Transverse colon (tissue), 4 donors: ENCODE measurements around the gene ST6GAL2. TPM values are rescaled to one million over a fixed set of nuclear protein-coding genes. Genes with fewer than 3 reads are reported as not detected.
A peak's percentile ranks its signal among the peaks of the same experiment; 100 is the strongest.

Experiments used
- DNase-seq: peaks from one replicate; pipeline ENCODE4 v3.0.0-alpha.2; 2019
- H3K27ac ChIP-seq, 4 donors: fragments of 200-600 bp; sonication (generic); 2 replicates each; pipeline ENCODE4 v1.5.1; 2016 to 2018; ENCODE audit warnings: inconsistent platforms in 4 of 4
- H3K27me3 ChIP-seq: fragments of 200-600 bp; sonication (generic); 2 replicates; pipeline ENCODE4 v1.5.1; 2017; ENCODE audit warnings: inconsistent platforms
- H3K36me3 ChIP-seq, 4 donors: fragments of 200-600 bp; sonication (generic); 2 replicates each; pipeline ENCODE4 v1.5.1; 2017 to 2019; ENCODE audit warnings: inconsistent platforms in 4 of 4
- H3K4me1 ChIP-seq, 4 donors: fragments of 200-600 bp; sonication (generic); 2 replicates each; pipeline ENCODE4 v1.5.1; 2017 to 2020; ENCODE audit warnings: inconsistent platforms in 4 of 4
- H3K4me3 ChIP-seq, 4 donors: fragments of 200-600 bp; sonication (generic); 1 replicate in 1 of 4; 2 replicates in 3 of 4; pipeline versions ENCODE4 v1.5.1 to v1.6.1; 2017 to 2019; ENCODE audit warnings: inconsistent platforms in 4 of 4
- H3K9me3 ChIP-seq, 2 donors: fragments of 200-600 bp; sonication (generic); 2 replicates each; pipeline ENCODE4 v1.5.1; 2017 to 2019; ENCODE audit warnings: inconsistent platforms in 2 of 2
- EP300 ChIP-seq: sonication (generic); formaldehyde crosslinking; IDR thresholded peaks from one replicate; pipeline ENCODE4 v1.6.1; 2017; ENCODE audit warnings: antibody characterized with exemption, low read depth
- POLR2A ChIP-seq: fragments of 450-650 bp; IDR thresholded peaks from one replicate; pipeline ENCODE4 v1.6.1; 2016; ENCODE audit warnings: antibody characterized with exemption, mild to moderate bottlenecking, moderate library complexity
- POLR2AphosphoS5 ChIP-seq, 3 donors: sonication (generic); formaldehyde crosslinking; IDR thresholded peaks; one replicate each; pipeline ENCODE4 v1.6.1; 2016; ENCODE audit warnings: antibody characterized with exemption in 3 of 3
- WGBS, 2 donors: methylation state at CpG; one replicate each; pipeline ENCODE4 v1.1.5; 2018; ENCODE audit warnings: low coverage in 1 of 2; 5-methylcytosine and 5-hydroxymethylcytosine counted together
- in situ Hi-C, 4 donors: fragments of 200-750 bp; cut with MboI; loops; one replicate each; pipeline versions ENCODE4 v1.15.0 to v1.15.1; 2017; ENCODE audit warnings: low sequenced_read_pairs in 3 of 4, low pct_ligation_motif_present in 1 of 4, low pct_unique_long_range_greater_than_20kb in 1 of 4
- intact Hi-C: fragments of 100-400 bp; cut with DNase I; formaldehyde crosslinking; loops from one replicate; pipeline ENCODE4 v1.15.1; 2023; ENCODE audit warnings: low total_unique reads
- total RNA-seq, 4 donors: library from RNA; depleted of rRNA; stranded (reverse); fragments of >200 nt; gene quantifications; one replicate each; pipeline ENCODE4 v1.1.0, GENCODE V29; 2016
- TF ChIP-seq, protein P1 (sequence below), 5 experiments: fragments of 200-600 bp in 3 of 5; fragments of 450-650 bp in 2 of 5; sonication (generic) in 3 of 5; IDR thresholded peaks; 1 replicate in 2 of 5; 2 replicates in 3 of 5; pipeline ENCODE4 v1.5.1; 2016 to 2017; ENCODE audit warnings: antibody characterized with exemption in 5 of 5, inconsistent platforms in 3 of 5, mild to moderate bottlenecking in 2 of 5, moderate library complexity in 1 of 5

Gene ST6GAL2
- total RNA-seq, 4 donors from 2014 or later = 0.16 to 2.0 (median 0.51) TPM

DNA sequence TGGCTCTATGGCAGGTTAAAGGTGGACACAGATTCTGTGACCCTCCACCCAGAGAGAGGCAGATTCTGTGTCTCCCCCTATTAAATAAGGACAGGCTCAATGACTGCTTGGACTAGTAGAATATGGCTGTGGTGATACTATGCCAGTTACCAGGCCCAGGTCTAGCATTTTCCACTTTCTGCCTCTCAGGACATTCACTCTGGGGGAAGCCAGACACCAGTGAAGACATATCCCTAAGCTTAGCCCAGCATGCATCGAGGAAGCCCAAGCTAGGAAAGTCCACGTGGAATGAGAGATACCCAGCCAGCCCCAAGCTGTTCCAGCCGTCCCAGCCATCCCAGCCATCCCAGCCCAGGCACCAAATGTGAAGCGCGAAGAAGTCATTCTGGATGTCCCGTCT, 40.3 kb downstream of the ST6GAL2 start:
- in situ Hi-C loops = no loop called here
- H3K4me3 ChIP-seq = no peak overlapping the region
- H3K9me3 ChIP-seq = no peaks in the 10 kb centered on the region
- no peak for TF ChIP-seq EP300
- no peaks in the 10 kb centered on the region for H3K36me3 ChIP-seq
- WGBS, 2 donors = 90% methylated on average over 6 of the region's 6 CpGs; no CpG with 5 or more reads in 1 of the 2 donors
- no peak for DNase-seq
- no peak overlapping the region for H3K27ac ChIP-seq
- peaks cover 0 to 2% (median under 1%) of the 10 kb centered on the region in 4 donors for H3K4me1 ChIP-seq
- intact Hi-C loops = no loop called here
- no peaks in the 10 kb centered on the region for H3K27me3 ChIP-seq

DNA sequence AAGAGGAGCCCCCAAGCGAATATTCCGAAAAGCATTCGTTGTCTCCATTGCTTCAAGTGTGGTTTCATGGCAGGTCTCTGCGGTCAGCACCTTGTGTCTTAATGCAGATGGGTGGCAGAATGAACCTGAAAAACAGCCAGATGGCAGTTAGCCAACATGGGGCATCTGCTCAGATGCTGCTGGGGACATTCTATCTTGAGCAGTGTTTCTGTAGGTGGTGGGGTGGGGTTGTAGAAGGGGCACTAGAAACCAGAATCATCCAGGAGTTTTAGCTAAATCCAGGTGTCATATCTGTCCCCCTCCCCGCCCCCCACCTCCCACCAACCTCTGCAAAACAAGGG, 42.1 kb downstream of the ST6GAL2 start:
- no peak for DNase-seq

DNA sequence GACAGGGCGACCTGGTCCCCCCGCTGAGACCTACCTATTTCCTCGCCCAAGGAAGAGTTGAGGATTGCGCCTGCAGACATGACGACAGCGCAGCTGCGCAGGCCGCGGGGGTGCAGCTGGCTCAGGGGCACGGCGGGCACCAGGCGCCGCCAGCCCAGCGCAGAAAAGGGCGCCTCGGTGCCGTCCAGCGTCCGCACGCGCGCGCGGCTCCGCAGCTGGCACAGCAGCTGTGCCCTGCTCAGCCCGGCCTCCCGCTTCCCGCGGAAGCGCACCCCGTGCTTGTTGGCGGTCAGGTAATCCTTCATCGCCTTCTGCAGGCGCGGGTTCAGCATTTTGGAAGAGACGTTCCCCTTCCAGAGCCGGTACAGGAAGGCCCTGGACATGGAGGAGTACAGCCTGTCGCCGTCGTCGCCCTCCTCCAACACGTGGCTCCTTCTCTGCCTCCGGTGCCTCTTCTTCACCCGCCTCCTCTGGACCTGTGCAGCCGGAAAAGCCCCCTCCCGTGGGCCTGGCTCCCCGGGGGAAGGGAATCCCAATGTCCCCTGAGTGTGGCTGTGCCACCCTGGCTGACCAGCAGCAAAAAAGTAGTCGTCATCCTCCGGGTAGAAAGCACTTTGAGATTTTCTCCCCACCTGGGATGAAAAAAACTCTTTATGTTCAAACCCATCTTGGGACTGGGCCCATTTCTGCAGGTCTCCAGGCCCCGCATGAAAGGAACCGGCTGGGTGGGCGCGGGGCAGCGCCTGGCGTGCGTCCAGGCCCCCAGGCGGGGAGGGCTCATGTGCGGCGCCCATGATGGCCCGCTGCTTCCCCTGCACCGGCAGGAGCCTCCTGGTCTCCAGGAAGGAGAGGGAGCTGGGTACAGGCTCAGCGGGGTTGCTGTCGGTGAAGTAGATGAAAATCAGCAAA, 42.7 kb downstream of the ST6GAL2 start:
- H3K4me3 ChIP-seq = no peak overlapping the region
- no peaks in the 10 kb centered on the region for H3K27me3 ChIP-seq
- TF ChIP-seq, protein P1, sequence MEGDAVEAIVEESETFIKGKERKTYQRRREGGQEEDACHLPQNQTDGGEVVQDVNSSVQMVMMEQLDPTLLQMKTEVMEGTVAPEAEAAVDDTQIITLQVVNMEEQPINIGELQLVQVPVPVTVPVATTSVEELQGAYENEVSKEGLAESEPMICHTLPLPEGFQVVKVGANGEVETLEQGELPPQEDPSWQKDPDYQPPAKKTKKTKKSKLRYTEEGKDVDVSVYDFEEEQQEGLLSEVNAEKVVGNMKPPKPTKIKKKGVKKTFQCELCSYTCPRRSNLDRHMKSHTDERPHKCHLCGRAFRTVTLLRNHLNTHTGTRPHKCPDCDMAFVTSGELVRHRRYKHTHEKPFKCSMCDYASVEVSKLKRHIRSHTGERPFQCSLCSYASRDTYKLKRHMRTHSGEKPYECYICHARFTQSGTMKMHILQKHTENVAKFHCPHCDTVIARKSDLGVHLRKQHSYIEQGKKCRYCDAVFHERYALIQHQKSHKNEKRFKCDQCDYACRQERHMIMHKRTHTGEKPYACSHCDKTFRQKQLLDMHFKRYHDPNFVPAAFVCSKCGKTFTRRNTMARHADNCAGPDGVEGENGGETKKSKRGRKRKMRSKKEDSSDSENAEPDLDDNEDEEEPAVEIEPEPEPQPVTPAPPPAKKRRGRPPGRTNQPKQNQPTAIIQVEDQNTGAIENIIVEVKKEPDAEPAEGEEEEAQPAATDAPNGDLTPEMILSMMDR (IDR thresholded peaks at IDR 0.05) = no peak
- TF ChIP-seq POLR2A (no peak), POLR2AphosphoS5 (IDR thresholded peaks at IDR 0.05) (no peak), EP300 (no peak)
- in situ Hi-C loops = no loop called here
- no peaks in the 10 kb centered on the region for H3K36me3 ChIP-seq
- intact Hi-C loops = no loop called here
- no peak for DNase-seq
- WGBS, 2 donors = 91% methylated on average over 62 of the region's 63 CpGs; no CpG with 5 or more reads in 1 of the 2 donors
- H3K9me3 ChIP-seq = no peaks in the 10 kb centered on the region
- H3K4me1 ChIP-seq = peaks cover 0 to 5% (median 0%) of the 10 kb centered on the region in 4 donors
- no peak overlapping the region for H3K27ac ChIP-seq

More for the DNA sequence above, 42.1 kb downstream of the ST6GAL2 start:
- intact Hi-C loops = no loop called here
- H3K27me3 ChIP-seq = no peaks in the 10 kb centered on the region
- H3K27ac ChIP-seq = no peak overlapping the region
- 75% methylated on average over 5 of the region's 5 CpGs; no CpG with 5 or more reads in 1 of the 2 donors for WGBS, 2 donors
- in situ Hi-C loops = no loop called here
- H3K4me3 ChIP-seq = no peak overlapping the region
- H3K36me3 ChIP-seq = no peaks in the 10 kb centered on the region
- H3K4me1 ChIP-seq = peaks cover 0 to 5% (median 0%) of the 10 kb centered on the region in 4 donors
- TF ChIP-seq POLR2A (no peak), POLR2AphosphoS5 (IDR thresholded peaks at IDR 0.05) (no peak), EP300 (no peak)
- H3K9me3 ChIP-seq = no peaks in the 10 kb centered on the region

DNA sequence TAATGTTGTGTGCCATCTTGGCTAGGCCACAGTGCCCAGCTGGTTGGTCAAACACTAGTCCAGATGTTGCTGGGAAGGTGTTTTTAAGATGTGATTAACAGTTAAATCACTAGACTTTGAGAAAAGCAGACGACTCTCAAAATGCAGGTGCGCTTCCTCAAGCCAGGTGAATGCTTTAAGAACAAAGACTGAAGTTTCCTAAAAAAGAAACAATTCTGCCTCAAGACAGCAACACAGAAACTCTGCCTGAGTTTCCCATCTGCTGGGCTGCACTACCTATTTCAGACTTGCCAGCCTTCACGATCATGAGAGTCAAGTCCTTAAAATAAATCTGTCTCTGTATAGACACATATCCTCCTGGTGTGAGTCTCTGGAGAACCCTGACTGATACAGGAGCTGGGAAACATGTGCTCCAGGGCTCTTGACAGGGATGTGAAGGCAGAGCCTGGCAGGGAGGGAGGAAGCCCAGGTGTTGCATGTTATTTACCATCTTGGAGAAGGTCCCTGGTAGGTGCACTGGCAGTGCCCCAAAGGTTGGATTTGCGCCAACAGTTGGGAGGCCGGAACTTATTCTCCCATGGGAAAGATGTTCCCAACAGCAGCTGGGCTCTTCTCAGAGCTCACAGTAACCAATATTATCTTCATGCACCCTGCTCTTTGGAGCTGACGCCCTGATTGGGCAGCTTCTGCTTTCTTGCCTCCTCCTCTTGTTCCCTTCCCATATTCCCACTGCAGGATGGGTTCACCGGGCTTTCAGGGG, 43.9 kb downstream of the ST6GAL2 start:
- intact Hi-C loops (no loop called here), in situ Hi-C loops (no loop called here)
- no peaks in the 10 kb centered on the region for H3K9me3 ChIP-seq
- H3K4me3 ChIP-seq = no peak overlapping the region
- TF ChIP-seq, protein P1 (IDR thresholded peaks at IDR 0.05) = no peak
- TF ChIP-seq EP300 (no peak), POLR2AphosphoS5 (IDR thresholded peaks at IDR 0.05) (no peak), POLR2A (no peak)
- no peaks in the 10 kb centered on the region for H3K27me3 ChIP-seq
- H3K4me1 ChIP-seq = peaks cover 0 to 5% (median 0%) of the 10 kb centered on the region in 4 donors
- 70% methylated on average over 7 of the region's 7 CpGs; no CpG with 5 or more reads in 1 of the 2 donors for WGBS, 2 donors
- no peaks in the 10 kb centered on the region for H3K36me3 ChIP-seq
- H3K27ac ChIP-seq = no peak overlapping the region
- DNase-seq = no peak

DNA sequence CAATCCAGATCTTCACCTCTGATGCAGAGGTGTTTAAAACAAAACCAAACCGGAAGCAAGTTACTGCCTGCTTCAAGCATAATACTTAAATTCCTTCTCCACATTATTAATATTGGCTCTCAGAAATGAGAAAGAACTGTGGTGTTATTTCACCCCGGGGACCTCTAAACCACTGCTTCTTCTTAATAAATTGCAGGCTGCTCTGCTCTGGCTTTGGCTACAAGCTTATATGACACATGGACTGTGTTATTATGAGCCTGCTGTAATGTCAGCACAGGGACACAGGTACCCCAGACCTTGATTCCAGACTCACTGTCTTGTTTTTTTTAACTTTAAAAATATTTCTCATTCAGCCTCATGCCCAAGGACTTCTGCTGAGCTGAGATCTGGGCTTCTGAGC, 45.1 kb downstream of the ST6GAL2 start:
- Histone ChIP-seq H3K4me1 (peaks cover 0 to 5% (median 0%) of the 10 kb centered on the region in 4 donors), H3K9me3 (no peaks in the 10 kb centered on the region), H3K36me3 (no peaks in the 10 kb centered on the region), H3K27ac (peak overlapping the region in 1 of 4 donors; percentile 4), H3K4me3 (no peak overlapping the region), H3K27me3 (no peaks in the 10 kb centered on the region)
- no peak for DNase-seq
- 51 to 60% methylated on average over 2 of the region's 2 CpGs for WGBS, 2 donors
- in situ Hi-C loops = no loop called here
- intact Hi-C loops = no loop called here
- TF ChIP-seq, protein P1 (IDR thresholded peaks at IDR 0.05) = no peak
- no peak for TF ChIP-seq POLR2AphosphoS5 (IDR thresholded peaks at IDR 0.05)
- TF ChIP-seq POLR2A = no peak
- no peak for TF ChIP-seq EP300
